ENCODE results near the gene GULP1.

The GULP1 gene

GRCh38 chr2:188391354-188391753, 99.7 kb downstream of the GULP1 start:
- H3K4me3 ChIP-seq (ENCODE audit: low read depth, low read length): peak overlapping the region; percentile 36; the same call in 1 of the 2 replicates
- TF ChIP-seq CTCF (IDR thresholded peaks at IDR 0.05; ENCODE audit: control insufficient read depth, extremely low read depth, insufficient read depth): no peak
- DNase-seq (ENCODE audit: low read depth): peak; percentile 64

GRCh38 chr2:188394931-188395472, 103.3 kb downstream of the GULP1 start:
- no peak overlapping the region for H3K4me3 ChIP-seq (ENCODE audit: low read depth, low read length)
- DNase-seq (ENCODE audit: low read depth): peak; percentile 80
- TF ChIP-seq CTCF (IDR thresholded peaks at IDR 0.05; ENCODE audit: control insufficient read depth, extremely low read depth, insufficient read depth): no peak

- no peak for DNase-seq (ENCODE audit: low read depth)
- TF ChIP-seq CTCF (IDR thresholded peaks at IDR 0.05; ENCODE audit: control insufficient read depth, extremely low read depth, insufficient read depth): peak; percentile 14; the same call in 1 of the 2 replicates
- H3K4me3 ChIP-seq (ENCODE audit: low read depth, low read length): no peak overlapping the region
Observed at GRCh38 chr2:188395903-188396689, 104.4 kb downstream of the GULP1 start.

- DNase-seq (ENCODE audit: low read depth): no peak
- TF ChIP-seq CTCF (IDR thresholded peaks at IDR 0.05; ENCODE audit: control insufficient read depth, extremely low read depth, insufficient read depth): no peak
- no peak overlapping the region for H3K4me3 ChIP-seq (ENCODE audit: low read depth, low read length)
Observed at GRCh38 chr2:188399159-188399558, 107.5 kb downstream of the GULP1 start.

DNA sequence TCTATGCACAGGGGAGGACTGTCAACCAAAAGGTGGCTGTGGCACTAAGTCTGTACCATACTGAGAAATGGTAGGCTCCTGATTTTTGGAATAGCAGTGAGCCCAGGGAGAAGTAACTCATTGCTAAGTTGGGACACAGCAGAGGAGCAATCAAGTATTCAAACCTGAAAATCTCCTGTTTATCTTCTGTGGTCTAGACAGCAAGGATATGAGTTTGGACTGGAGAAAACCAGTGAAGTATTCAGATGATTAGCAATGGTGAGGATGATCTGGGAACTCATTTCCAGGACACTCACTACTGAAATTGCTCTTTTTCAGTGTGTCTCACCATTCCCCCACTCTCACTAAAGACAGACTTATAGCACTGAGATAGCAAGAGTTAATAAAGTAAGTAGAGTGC, 112.0 kb downstream of the GULP1 start:
- DNase-seq (ENCODE audit: low read depth): no peak

GRCh38 chr2:188404341-188405004, 112.8 kb downstream of the GULP1 start:
- H3K4me3 ChIP-seq (ENCODE audit: low read depth, low read length): no peak overlapping the region
- no peak for DNase-seq (ENCODE audit: low read depth)
- no peak for TF ChIP-seq CTCF (IDR thresholded peaks at IDR 0.05; ENCODE audit: control insufficient read depth, extremely low read depth, insufficient read depth)

More for the DNA sequence above, 112.0 kb downstream of the GULP1 start:
- no peak for TF ChIP-seq CTCF (IDR thresholded peaks at IDR 0.05; ENCODE audit: control insufficient read depth, extremely low read depth, insufficient read depth)
- H3K4me3 ChIP-seq (ENCODE audit: low read depth, low read length): no peak overlapping the region
